GM19193 (cell line): Measurements from ENCODE around the gene RIMS4.

Experiments used
- POLR2A ChIP-seq: IDR thresholded peaks from 4 replicates; pipeline ENCODE4 v1.6.1; 2011; ENCODE audit not compliant: insufficient read depth, insufficient read length; ENCODE audit errors: extremely low read depth

The RIMS4 gene

GRCh38 chr20:44788706-44789456 is 21.5 kb downstream of the RIMS4 start:
- TF ChIP-seq POLR2A, result no peak

- no peak for TF ChIP-seq POLR2A
These were observed 23.0 kb downstream of the RIMS4 start for GRCh38 chr20:44787299-44787698.

DNA sequence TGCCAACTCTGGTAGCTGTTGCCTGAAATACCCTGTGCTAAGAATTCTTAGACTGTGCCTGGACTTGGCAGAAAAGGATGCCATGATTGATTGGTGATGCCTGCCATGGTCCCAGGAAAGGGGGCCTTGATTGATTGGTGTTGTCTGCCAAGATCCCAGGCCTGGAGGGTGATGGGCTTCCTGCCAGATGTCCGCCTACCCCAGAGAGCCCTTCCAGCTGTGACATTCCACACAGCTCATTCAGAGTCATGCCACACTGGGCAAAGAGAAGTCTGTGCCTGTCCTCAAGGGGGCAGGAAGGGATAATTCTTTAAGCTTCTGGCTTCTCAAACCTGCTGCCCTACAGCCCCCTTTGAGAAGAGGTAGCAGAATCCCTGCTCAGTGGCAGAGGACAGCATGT is 24.6 kb downstream of the RIMS4 start:
- no peak for TF ChIP-seq POLR2A

DNA sequence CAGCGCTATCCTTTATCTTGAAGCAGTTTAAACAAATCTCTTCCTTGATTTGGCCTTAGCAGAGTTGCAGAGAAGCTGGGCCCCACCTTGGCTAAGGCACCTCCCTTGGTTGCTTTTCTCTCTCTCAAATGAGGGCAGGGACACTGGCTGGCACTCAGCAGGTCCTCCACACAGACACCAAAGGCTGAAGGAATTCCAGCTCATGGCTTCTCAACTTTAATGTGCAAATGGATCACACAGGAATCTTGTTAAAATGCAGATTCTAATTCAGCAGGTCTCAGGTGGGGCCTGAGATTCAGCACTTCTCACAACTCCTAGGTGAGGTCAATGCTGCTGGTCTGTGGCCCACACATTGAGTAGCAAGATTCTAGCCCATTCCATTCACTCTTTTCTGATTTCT is 25.7 kb downstream of the RIMS4 start:
- TF ChIP-seq POLR2A, result no peak

- no peak for TF ChIP-seq POLR2A
These were observed 28.6 kb downstream of the RIMS4 start for GRCh38 chr20:44781791-44782190.

- TF ChIP-seq POLR2A, result no peak
These were observed 29.2 kb downstream of the RIMS4 start for GRCh38 chr20:44781118-44781517.

- no peak for TF ChIP-seq POLR2A
These were observed 30.1 kb downstream of the RIMS4 start for GRCh38 chr20:44780226-44780625.

GRCh38 chr20:44776980-44777379 is 33.4 kb downstream of the RIMS4 start:
- no peak for TF ChIP-seq POLR2A

DNA sequence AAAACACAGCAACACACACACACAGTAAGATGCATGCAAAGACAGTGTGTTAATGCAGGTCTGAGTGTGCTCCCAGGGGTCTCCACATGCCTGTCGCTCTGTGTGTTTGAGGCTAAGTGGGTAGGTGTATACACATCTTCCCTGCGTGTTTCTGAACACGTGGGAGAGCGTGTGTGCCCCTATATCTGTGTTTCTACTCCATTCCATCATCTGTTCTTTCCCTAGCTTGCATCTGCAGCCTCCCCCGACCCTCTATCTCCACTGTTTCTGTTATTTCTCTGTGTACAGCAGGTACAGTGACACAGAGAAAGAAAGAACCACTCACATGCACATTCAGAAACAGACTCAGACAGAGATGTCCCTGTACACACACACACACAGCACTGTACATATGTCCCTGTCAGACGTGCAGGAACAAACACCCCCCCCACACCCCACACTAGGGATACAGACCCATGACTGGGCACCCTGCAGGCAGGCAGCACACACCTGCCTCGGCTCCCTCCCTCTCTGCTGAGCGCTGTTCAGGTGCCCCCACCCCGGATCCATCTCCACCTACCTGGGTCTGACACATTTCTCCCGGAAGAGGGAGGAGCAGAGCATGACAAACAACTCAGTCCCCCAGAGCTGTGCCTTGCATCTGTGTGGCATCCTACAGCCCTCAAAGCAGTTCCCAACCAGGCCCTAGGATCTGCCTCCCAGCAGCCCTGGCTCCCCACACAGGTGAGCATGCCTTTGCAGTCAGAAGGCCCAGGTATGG is 37.1 kb downstream of the RIMS4 start:
- TF ChIP-seq POLR2A, result no peak

DNA sequence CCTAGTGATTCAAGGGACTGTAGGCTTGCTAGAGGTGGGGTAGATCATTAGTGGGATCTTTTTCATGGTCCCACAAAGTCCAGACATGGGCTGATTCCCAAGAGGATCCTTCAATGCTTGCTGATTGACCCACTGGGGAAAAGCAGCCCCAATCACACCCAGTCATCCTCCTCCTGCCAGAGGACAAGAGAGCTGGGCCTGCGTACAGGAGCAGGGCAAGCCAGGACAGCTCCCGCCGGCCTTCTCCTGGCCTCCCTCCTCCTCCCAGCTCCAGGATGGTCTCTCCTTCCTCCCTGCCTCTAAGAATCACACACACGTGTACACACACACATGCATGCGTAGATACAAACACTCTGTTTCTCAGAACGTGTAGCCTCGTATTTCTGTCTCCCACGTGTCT is 37.7 kb downstream of the RIMS4 start:
- no peak for TF ChIP-seq POLR2A

DNA sequence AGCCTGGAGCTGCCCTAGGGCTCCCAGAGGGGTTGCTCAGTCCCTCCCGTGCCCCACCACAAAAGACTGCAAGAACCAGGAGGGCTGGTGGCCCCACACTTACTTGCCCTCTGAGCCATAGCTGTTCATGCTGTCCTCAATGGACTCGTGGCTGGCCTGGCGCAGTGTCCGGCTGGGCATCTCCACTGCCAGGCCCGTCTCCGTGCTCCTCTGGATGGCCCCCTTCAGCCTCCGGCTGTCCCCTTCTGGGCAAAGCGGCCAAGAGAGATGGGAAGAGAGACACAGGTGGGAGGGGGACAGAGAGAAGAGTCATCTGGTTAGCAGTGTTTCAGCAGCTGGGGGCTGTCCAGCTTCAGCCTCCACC is 39.2 kb downstream of the RIMS4 start:
- no peak for TF ChIP-seq POLR2A

DNA sequence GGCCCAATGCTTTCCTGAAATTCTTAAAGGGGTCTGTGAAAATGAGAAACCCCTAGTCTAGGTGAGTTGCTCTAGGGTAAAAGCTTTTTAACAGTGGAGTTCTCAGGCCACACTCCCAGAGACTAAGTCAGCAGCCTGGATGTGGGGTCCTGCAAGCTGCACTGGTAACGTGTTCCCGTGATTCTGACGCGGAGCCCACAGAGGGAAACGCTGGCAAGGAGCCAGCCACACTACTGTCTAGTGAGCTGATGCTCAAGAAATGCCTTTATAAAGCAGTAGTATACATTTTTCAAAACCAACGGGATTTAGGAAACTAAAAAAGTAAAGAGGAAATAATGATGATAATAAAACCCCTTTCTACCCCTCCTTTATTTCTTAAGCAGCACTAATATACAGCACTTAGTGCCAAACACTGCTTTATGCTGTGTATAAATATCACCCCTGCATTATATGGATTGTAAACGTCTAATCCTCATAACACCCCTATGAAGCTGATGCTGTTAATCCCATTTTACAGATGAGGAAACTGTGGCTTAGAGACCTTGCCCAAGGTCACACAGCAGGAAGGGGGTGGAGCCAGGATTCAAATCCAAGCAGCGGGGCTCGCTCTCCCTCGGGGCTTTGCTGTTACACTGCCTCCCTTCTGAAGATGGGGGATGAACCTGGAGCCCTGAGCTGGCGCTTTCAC is 39.7 kb downstream of the RIMS4 start:
- no peak for TF ChIP-seq POLR2A

DNA sequence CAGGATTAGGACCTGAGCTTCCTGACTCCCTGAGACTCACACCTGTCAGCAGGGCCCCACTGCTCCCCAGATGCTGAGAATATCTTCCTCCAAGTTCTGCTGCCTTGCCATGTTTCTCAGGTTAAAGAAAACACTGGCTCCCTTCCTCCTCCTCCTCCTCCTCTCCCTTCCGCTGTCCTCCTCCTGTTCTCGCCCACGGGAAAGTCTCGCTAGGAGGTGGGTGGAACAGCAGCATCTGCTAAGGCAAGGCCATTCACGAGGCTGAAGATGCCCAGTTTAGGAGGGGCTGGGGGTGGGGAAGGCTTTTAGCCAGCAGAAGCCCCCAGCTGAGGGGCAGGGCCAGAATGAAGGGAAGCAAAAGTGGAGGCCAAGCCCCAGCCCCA is 40.9 kb downstream of the RIMS4 start:
- TF ChIP-seq POLR2A, result no peak

DNA sequence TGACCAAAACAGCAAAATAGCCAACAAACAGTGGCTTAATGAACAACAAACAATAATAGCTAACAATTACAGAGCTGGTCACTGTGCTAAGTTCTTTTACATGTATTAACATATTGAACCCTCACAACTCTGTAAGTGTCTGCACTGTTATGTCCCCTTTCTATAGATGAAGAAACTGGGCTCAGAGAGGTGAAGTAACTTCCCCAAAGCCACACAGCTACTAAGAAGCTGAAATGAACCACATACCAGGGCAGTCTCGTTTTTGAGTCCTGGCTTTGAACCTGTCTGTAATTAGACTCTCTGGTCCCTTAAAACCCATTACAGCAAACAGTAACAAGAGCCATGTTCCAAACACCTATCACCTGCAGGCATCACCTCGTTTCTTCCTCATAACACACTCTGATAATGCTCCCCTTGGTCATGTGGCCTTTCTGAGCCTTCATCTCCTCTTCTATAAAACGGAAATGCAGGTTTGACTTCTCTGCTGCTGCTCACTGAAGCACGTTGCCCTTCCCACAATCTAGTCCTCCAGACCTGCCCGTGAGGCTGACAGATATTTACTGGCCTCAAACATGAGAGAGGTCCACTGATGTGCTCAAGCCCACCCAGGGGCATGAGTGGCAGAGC is 41.4 kb downstream of the RIMS4 start:
- TF ChIP-seq POLR2A, result no peak

- TF ChIP-seq POLR2A, result no peak
These were observed 42.1 kb downstream of the RIMS4 start for GRCh38 chr20:44768256-44768655.
